Sciatic nerve (tissue), 2 donors: ENCODE data around the gene PTCD2. TPM values are rescaled to one million over a fixed set of nuclear protein-coding genes. Genes with fewer than 3 reads are reported as not detected.
"Not testable (repeated sequence)": the region's sequence is repeated elsewhere in the genome, so short reads cannot be mapped to it uniquely, and the experiment has no call there.

ENCODE experiments used
- ATAC-seq: fragments of 200-7000 bp; cut with Tn5 transposase; one replicate; pipeline ENCODE4 v1.9.1; 2020; ENCODE audit warnings: mild to moderate bottlenecking, moderate library complexity
- DNase-seq: peaks from one replicate; pipeline ENCODE4 v3.0.0-alpha.2; 2020; ENCODE audit warnings: low spot score
- intact Hi-C: fragments of 100-400 bp; cut with DNase I; formaldehyde crosslinking; loops from one replicate; pipeline ENCODE4 v1.14.2; 2022
- total RNA-seq: library from RNA; stranded (reverse); fragmentation: NEBNext Ultra II Directional; extraction: Animal tissue kit (Norgen Biotek cat#: 25700); gene quantifications from one replicate; pipeline ENCODE4 v1.2.1, GENCODE V29; 2021
- donor health status: DM: no; HTN: no; CAD: no.
- donor health status: DM: no; HTN: no; CAD: no.

The PTCD2 gene
- total RNA-seq, 1 donor from 2014 or later: 10.5 TPM

GRCh38 chr5:72402381-72402890 lies 82.3 kb downstream of the PTCD2 start:
- intact Hi-C loops: no loop called here
- ATAC-seq (peak; percentile 77), DNase-seq (no peak)

GRCh38 chr5:72402959-72403628 lies 82.9 kb downstream of the PTCD2 start:
- intact Hi-C loops: no loop called here
- ATAC-seq (peak; percentile 16), DNase-seq (no peak)

DNA sequence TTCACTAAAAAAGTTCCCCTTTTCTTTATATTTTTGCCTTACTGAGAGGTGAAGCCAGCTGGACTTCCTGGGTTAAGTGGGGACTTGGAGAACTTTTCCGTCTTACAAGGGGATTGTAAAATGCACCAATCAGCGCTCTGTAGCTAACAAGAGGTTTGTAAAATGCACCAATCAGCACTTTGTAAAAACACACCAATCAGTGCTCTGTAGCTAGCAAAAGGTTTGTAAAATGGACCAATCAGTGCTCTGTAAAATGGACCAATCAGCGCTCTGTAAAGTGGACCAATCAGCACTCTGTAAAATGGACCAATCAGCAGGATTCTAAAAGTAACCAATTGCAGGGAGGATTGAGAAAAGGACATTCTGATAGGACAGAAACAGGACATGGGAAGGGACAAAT lies 84.6 kb downstream of the PTCD2 start:
- ATAC-seq, DNase-seq, intact Hi-C loops: not testable (repeated sequence)

DNA sequence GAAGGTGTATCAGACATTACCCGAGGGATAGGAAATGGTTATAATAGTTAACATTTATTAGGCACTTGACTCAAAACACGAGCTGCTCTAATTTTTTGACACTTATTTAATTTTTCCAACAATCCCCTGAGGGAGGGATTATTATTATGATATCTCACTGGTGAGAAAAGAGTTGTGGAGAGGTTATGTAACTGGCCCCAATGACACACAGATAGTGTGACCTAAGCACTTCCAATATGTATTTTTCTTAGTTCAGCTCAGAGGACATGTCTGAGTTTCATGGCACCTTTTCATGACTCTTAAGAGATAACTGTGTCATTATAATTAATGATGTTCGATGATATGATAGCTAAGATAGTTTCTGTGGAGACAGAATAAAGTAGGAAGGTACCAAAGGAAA lies 86.9 kb downstream of the PTCD2 start:
- intact Hi-C loops: no loop called here
- no peak for ATAC-seq
- no peak for DNase-seq

DNA sequence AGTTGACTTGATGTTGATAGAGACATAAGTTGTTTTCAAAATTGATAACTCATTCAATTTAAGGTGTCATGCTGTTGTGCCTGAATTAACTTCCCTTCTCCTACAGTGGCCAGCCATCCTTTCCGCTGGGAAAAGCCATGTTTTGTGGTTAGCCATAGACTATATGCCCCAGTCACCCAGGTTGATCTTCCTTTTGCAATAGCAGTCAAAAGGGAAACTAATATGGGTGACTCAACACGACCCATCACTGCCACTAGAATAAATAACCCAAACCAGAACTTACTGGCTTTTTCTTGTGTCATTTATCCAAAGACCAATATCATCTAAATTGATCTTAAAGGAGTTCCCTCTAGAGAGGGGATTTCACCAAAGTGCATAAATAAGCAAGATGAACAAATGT lies 87.4 kb downstream of the PTCD2 start:
- intact Hi-C loops: no loop called here
- ATAC-seq (no peak), DNase-seq (no peak)

DNA sequence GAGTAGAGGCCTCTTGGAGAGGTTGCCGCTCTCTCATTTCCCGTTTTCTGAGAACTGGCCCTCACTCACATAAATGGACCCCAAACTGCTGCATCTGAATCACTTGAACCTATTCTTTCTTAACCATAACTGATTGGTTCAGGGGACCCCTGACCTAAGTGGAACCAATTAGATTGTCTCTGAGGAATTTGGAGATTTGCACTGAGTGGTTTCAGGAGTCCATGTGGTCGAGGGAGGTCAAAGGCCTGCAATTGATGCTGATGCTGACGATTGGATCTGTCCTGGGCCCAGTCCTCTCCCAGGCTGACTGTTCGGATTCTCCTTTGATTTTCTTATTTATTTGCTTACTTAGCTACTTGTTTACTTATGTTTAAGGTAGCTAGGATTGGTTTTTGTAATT lies 88.0 kb downstream of the PTCD2 start:
- ATAC-seq: no peak
- intact Hi-C loops: no loop called here
- no peak for DNase-seq

- intact Hi-C loops: no loop called here
- DNase-seq (no peak), ATAC-seq (no peak)
These were observed 88.4 kb downstream of the PTCD2 start for GRCh38 chr5:72408603-72409002.

GRCh38 chr5:72410688-72411295 lies 90.6 kb downstream of the PTCD2 start:
- ATAC-seq (no peak), DNase-seq (no peak)
- intact Hi-C loops: no loop called here

DNA sequence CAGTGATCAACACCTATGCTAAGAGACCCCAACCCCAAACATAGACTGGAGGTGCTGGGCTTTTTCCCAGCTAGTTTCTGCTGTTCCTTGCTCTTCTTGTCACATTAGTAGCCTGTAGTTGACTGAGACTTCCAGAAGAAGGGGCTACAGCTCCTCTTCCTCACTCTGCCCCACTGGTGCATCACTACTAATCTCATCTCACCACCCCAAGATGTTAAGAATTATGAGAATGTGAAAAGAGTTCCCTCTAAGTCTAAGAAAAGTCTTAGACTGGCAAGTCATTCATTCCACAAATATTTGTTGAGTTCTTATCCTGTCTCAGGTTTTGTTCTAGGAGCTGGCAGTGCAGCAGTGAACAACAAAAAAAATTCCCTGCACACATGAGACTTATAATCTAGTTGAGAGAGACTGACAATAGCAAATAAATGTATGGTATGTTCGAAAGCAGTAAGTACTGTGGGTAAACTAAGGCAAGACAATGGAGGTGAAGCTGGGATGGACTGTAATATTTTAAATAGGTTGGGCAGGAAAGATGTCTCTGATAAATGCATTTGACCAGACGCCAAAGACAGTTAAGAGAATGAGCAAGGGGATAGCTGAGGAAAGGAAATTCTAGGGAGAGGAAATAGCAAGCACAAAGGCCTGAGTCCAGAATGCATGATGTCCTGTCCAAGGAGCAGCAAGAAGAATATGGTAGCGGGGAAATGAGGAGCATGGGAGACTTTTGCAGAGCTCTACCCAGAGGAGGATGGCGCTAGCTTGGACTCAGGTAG lies 92.3 kb downstream of the PTCD2 start:
- ATAC-seq (no peak), DNase-seq (no peak)
- intact Hi-C loops: no loop called here

GRCh38 chr5:72415616-72416325 lies 95.6 kb downstream of the PTCD2 start:
- DNase-seq (no peak), ATAC-seq (no peak)
- intact Hi-C loops: no loop called here

GRCh38 chr5:72417333-72418062 lies 97.3 kb downstream of the PTCD2 start:
- intact Hi-C loops: no loop called here
- ATAC-seq (no peak), DNase-seq (no peak)

Other genes with a start within 250 kb of the PTCD2 start
- gene MAP1B, start 212.9 kb upstream of the PTCD2 start, total RNA-seq: 218 TPM
- 39.5 TPM for gene MRPS27, start 133 bp upstream of the PTCD2 start, total RNA-seq
- 8.0 TPM for gene ZNF366, start 187.0 kb downstream of the PTCD2 start, total RNA-seq